ENCODE measurements around the gene ELANE. TPM values are rescaled to one million over a fixed set of nuclear protein-coding genes. Genes with fewer than 3 reads are reported as not detected.
"Not testable (repeated sequence)": the region's sequence is repeated elsewhere in the genome, so short reads cannot be mapped to it uniquely, and the experiment has no call there.

The ELANE gene
- total RNA-seq, 3 donors from 2014 or later = 0.43 to 1.2 (median 0.77) TPM

GRCh38 chr19:844546-844971 lies 7.5 kb upstream of the ELANE start:
- Histone ChIP-seq H3K4me1 (ENCODE audit: low read depth) (peaks cover 9% of the 10 kb centered on the region), H3K9me3 (no peaks in the 10 kb centered on the region), H3K4me3 (no peak overlapping the region), H3K36me3 (ENCODE audit: low read depth) (no peaks in the 10 kb centered on the region)
- ATAC-seq (peak; percentile 6), DNase-seq (no peak)
- no peak for TF ChIP-seq CTCF (IDR thresholded peaks at IDR 0.05)
- intact Hi-C loops (cut with DNase I, micrococcal nuclease) = no loop called here

GRCh38 chr19:845707-846521 lies 6.2 kb upstream of the ELANE start:
- H3K9me3 ChIP-seq = no peaks in the 10 kb centered on the region
- no peak for ATAC-seq
- intact Hi-C loops (cut with DNase I, micrococcal nuclease) = no loop called here
- H3K4me3 ChIP-seq = no peak overlapping the region
- no peak for DNase-seq
- H3K4me1 ChIP-seq (ENCODE audit: low read depth) = peaks cover 10% of the 10 kb centered on the region
- no peak for TF ChIP-seq CTCF (IDR thresholded peaks at IDR 0.05)
- H3K36me3 ChIP-seq (ENCODE audit: low read depth) = no peaks in the 10 kb centered on the region

- Histone ChIP-seq H3K4me3 (no peak overlapping the region), H3K36me3 (ENCODE audit: low read depth) (no peaks in the 10 kb centered on the region), H3K9me3 (no peaks in the 10 kb centered on the region), H3K4me1 (ENCODE audit: low read depth) (peaks cover 8% of the 10 kb centered on the region)
- no peak for TF ChIP-seq CTCF (IDR thresholded peaks at IDR 0.05)
- intact Hi-C loops (cut with DNase I, micrococcal nuclease) = no loop called here
- ATAC-seq = no peak
- DNase-seq = no peak
Measured at GRCh38 chr19:848386-848921, 3.6 kb upstream of the ELANE start.

- ATAC-seq; intact Hi-C loops (cut with DNase I, micrococcal nuclease); DNase-seq; H3K9me3 ChIP-seq; H3K4me1 ChIP-seq (ENCODE audit: low read depth); H3K36me3 ChIP-seq (ENCODE audit: low read depth); H3K4me3 ChIP-seq: not testable (repeated sequence)
Measured at GRCh38 chr19:849195-849594, 2.9 kb upstream of the ELANE start.

- no peak for TF ChIP-seq CTCF (IDR thresholded peaks at IDR 0.05)
- intact Hi-C loops (cut with DNase I, micrococcal nuclease) = loop anchor here in 1 of 2 donors (10.0 kb wide), 1 partner anchor 134 kb away; the partner anchor contains the start of gene WDR18
- peak; percentile 75 to 86 (median 75) for DNase-seq
- peak; percentile 84 for ATAC-seq
- Histone ChIP-seq H3K4me3 (no peak overlapping the region), H3K9me3 (no peaks in the 10 kb centered on the region), H3K4me1 (ENCODE audit: low read depth) (peaks cover 3% of the 10 kb centered on the region), H3K36me3 (ENCODE audit: low read depth) (no peaks in the 10 kb centered on the region)
Measured at GRCh38 chr19:850221-850978, 1.7 kb upstream of the ELANE start.

- Histone ChIP-seq H3K36me3 (ENCODE audit: low read depth) (no peaks in the 10 kb centered on the region), H3K4me3 (no peak overlapping the region), H3K4me1 (ENCODE audit: low read depth) (peaks cover 3% of the 10 kb centered on the region), H3K9me3 (no peaks in the 10 kb centered on the region)
- no peak for ATAC-seq
- no peak for DNase-seq
- TF ChIP-seq CTCF (IDR thresholded peaks at IDR 0.05) = no peak
- intact Hi-C loops (cut with DNase I, micrococcal nuclease) = loop anchor here in 1 of 2 donors (10.0 kb wide), 1 partner anchor 134 kb away; the partner anchor contains the start of gene WDR18
Measured at GRCh38 chr19:850979-851335, 1.1 kb upstream of the ELANE start.

Measured in mucosa of descending colon (tissue), 3 donors.